ENCODE data around the gene IQCK.

DNA sequence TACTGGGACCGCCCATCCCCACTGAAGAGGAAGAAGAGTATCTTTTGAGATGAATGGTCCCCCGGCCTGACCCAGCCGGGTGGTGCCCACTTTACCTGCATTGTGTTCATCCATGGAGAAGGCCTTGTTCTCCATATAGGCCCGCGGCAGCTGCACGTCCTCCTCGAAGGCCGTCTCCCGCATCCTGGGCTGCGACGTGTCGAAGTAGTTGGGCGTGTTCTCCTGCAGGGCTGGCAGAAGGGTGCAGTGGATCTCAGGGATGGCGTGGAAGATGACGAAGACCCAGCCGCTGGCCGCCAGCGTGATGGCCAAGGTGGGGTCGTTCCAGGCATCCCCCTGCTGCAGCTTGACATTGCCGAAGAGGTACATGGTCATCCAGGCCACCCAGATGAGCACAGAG, 153.7 kb downstream of the IQCK start:
- no peak for TF ChIP-seq CTCF (IDR thresholded peaks at IDR 0.05)
- no peak for TF ChIP-seq POLR2A (IDR thresholded peaks at IDR 0.05)
